GM10847 (cell line): Measurements from ENCODE around the gene RASSF1.

ENCODE experiments used
- POLR2A ChIP-seq: IDR thresholded peaks from 2 replicates; pipeline ENCODE4 v1.6.1; 2011; ENCODE audit not compliant: insufficient read length; ENCODE audit errors: extremely low read depth

Gene RASSF1, protein sequence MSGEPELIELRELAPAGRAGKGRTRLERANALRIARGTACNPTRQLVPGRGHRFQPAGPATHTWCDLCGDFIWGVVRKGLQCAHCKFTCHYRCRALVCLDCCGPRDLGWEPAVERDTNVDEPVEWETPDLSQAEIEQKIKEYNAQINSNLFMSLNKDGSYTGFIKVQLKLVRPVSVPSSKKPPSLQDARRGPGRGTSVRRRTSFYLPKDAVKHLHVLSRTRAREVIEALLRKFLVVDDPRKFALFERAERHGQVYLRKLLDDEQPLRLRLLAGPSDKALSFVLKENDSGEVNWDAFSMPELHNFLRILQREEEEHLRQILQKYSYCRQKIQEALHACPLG

DNA sequence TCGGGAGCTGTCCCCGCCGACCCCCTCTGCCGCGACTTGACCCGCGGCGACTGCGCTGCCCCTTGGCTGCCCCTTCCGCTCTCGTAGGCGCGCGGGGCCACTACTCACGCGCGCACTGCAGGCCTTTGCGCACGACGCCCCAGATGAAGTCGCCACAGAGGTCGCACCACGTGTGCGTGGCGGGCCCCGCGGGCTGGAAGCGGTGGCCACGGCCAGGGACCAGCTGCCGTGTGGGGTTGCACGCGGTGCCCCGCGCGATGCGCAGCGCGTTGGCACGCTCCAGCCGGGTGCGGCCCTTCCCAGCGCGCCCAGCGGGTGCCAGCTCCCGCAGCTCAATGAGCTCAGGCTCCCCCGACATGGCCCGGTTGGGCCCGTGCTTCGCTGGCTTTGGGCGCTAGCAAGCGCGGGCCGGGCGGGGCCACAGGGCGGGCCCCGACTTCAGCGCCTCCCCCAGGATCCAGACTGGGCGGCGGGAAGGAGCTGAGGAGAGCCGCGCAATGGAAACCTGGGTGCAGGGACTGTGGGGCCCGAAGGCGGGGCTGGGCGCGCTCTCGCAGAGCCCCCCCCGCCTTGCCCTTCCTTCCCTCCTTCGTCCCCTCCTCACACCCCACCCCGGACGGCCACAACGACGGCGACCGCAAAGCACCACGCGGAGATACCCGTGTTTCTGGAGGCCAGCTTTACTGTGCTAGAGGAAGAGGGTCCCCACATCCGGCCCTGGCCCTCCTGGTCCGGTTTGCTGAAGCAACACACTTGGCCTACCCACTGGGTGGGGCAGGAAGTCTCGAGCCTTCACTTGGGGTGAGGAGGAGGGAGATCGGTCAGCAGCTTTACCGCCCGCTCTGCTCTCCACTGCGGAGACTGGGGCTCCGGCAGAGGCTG, at the start of gene RASSF1:
Gene RASSF1 (minus strand): TSS at position 389 of the 882 bp plus-strand sequence. CDS start 31 bp downstream, at position 358.
- peak; percentile 62 for TF ChIP-seq POLR2A

DNA sequence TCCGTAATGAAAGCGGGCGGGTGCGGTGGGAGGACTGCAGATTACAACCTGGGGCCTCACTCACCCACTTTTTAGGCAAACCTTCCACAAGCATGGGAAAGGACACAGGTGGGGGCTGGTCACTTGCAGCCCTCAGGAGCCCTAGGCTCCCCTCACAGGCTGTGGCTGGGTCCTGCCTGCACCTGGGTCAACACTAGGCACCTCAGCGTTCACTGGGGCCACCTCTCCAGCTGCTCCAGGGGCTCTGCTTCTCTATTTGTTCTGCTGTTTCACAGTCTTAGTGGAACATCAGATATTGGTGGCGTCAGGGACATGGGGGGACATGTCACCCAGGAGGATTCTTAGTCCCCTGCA, 48.8 kb upstream of the RASSF1 start:
- TF ChIP-seq POLR2A: no peak

- no peak for TF ChIP-seq POLR2A
Observed at GRCh38 chr3:50388720-50389413, 48.2 kb upstream of the RASSF1 start.

DNA sequence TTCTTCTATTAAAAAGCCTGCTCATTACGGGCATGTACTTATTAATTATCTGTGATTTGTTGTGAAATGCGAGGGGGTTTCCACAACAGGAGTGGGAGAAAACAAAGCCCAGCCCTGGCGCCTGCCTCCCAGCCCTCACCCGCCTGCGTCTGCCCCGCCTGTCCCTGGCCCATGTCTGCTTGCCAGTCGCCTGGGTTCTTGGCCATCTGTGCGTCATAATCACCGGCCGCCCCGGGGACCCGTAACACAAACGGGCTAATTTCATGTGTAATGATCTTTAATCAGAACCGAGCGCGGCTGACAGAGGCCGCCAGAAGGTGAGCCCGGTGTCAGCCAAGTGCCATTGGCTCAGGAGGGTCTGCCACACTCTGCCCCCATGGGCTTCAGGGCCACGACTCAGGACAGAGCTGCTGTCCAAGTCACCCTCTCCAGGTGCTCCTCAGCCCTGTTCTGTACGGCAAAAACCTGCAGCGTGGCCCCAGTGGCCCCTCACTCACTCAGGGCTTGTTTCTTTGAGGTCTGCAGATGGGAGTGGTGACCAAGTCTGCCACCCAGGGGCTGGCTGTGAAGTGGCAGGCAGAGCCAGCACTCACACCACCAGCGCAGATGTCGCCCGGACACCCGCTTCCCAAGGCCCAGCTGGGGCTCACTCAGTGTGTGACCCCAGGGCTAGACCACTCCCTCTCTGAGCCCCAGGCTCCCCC, 47.5 kb upstream of the RASSF1 start:
- TF ChIP-seq POLR2A: no peak

DNA sequence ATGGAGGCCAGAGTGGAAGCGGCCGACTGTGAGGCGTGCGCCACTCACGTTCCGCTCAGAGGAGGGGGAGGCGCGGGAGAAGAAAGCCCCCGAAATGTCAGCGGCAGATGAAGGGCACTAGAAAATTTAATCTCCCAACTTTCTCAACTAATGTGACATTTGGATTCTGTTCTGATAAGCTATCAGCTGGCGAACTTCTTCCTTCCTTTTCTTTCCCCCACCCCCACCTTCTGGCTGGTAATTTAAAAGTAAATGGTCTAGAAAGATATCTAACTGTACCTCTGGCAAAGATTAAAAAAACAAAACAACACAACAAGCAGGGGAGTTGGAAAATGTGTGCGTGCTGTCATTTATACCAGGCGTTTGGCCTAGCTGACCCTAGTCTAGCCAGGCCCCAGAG, 45.1 kb upstream of the RASSF1 start:
- no peak for TF ChIP-seq POLR2A

- no peak for TF ChIP-seq POLR2A
Observed at GRCh38 chr3:50383750-50384149, 43.1 kb upstream of the RASSF1 start.

GRCh38 chr3:50382722-50383121, 42.1 kb upstream of the RASSF1 start:
- no peak for TF ChIP-seq POLR2A

DNA sequence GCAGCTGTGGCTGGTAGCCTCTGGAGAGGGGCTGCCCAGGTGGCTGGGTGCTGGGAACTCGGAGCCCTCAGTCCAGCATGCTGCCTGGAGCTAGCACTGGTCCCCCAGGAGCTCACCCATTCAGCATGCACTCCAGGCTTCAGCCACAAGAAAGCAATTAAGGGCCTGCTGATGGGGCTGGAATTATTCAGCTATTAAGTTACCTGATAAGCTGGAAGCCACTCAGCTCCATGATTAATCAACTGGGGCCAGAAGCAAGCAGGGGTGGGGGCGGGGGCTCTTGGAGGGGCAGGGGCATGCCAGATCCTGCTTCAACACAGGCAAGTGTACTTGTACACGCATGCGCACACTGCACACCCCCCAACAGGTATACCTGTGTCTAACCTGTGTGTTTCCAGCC, 40.7 kb upstream of the RASSF1 start:
- no peak for TF ChIP-seq POLR2A

DNA sequence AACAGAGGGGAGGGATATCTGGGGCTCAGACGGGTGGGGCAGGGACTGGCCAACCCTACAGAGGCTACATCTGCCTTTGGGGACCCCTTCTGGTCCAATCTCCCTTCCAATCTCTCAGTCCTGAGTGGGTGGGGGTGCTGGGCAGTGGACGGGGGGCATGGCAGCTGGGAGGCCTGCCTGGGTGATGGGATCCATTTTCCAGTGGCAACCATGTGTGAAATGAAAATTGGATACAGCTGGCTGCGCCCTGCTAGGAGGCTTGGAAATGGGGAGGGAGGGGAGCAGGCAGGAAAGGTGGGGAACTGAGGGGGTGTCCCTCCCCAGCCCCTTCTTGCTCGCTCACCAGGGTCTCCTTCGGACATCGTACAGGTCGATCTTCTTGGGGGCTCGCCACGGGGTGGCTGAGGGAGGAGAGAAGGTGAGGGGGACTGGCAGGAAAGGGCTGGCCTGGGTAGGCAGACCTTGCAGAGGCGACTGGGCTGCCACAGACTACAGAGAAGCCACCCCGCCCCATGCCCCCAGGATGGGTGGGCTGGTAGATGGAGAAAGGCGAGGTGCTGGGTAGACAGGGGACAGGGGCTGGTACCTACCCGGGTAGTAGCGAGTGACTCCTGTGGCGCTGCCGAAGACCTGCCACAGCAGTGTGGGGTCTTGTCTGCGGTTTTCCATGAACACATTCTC, 39.9 kb upstream of the RASSF1 start:
- no peak for TF ChIP-seq POLR2A

DNA sequence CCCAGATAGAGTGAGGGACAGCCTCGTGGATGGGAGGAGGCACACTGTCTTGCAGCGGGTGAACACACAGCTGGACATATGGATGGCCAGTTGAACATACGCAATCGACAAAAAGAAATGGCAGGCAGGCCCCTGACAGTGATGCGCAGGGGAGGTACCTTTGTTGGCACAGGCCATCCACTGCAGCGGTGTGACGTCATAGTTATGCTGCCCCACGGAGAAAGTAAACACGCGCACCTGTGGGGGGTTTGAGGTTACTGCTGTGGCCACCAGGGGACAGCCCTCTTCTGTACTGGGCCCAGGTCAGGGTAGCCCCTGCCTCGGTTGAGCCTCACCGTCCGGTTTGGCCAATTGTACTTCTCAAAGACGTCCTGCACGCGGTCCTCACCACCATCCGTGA, 38.1 kb upstream of the RASSF1 start:
- TF ChIP-seq POLR2A: no peak

- no peak for TF ChIP-seq POLR2A
Observed at GRCh38 chr3:50378024-50378423, 37.4 kb upstream of the RASSF1 start.

GRCh38 chr3:50375258-50375931, 34.8 kb upstream of the RASSF1 start:
- TF ChIP-seq POLR2A: no peak

- no peak for TF ChIP-seq POLR2A
Observed at GRCh38 chr3:50374363-50375257, 34.0 kb upstream of the RASSF1 start.
